ENCODE results near the gene SND1.

Gene SND1

DNA sequence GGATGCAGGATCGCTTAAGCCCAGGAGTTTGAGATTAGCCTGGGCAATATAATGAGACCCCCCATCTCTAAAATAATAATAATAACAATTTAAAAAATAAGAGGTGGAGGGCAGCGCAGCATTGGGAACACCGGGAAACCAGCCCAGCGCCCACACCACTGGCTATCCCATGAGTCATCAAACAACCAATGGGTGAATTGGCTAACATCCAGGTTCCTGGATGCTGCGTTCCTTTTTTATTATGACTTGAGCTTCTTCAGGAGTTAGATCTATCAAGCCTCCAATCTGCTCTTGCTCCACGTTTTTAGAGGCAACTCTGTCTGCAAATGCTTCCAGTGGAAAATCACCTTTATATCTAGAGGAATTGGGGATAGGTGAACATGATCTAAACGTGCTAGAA is 389.2 kb downstream of the SND1 start:
- DNase-seq (ENCODE audit: low read depth) = no peak

DNA sequence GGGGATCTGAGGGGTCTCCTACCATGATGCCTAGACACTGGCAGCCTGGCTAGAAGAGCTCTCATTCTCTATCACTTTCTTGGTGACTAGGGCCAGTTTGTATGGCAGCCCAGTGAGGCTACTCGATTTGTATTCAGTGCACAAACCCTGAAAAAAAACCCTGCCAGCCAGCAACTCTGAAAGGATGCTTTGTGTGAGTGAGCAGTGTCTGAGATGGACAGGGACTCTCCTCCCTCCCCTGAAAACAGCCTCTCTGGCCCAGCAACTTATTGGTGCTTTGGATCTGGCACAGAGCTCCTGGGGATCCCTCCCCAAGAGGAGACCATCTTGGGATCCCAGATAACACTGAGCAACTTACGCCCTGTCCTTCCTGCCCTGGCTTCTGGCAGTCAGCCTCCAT is 390.0 kb downstream of the SND1 start:
- DNase-seq (ENCODE audit: low read depth) = no peak

DNA sequence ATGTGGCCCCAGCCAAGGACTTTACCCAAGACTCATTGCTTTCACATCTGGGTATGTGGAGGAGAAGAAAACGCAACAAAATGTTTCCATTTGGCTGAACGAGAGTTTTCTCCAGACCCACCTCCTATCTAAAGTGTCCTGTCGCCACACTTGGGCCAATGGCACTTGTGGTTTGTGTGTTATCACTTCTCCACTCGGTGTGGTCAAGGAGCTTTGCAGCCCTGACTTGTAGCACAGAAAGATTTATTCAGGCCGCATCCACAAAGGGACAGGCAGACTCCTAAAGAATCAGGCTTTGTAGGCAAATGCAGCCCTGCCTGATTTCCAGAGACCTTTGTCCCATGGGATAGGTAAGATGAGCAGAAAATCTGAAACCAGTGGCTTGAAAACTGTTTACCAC is 392.1 kb downstream of the SND1 start:
- no peak for DNase-seq (ENCODE audit: low read depth)

DNA sequence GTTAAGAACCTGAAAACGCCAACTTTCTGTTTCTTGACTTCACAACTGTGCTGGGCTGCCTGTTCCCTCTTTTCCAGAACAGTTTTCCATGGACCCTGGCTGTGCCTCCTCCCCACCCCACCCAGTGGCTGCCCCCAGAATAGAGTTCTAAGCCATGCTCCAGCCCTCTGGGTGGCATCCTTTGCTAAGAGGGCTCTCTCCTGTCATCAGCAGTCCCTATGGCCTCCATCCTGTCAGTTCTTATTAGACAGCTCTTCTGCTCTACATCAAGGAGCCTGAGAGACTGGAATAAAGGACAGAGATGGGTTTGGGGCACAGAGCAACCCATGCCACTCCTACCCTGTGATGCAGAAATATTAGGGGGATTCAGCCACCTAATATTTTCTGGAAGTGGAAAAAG is 393.2 kb downstream of the SND1 start:
- DNase-seq (ENCODE audit: low read depth) = no peak

DNA sequence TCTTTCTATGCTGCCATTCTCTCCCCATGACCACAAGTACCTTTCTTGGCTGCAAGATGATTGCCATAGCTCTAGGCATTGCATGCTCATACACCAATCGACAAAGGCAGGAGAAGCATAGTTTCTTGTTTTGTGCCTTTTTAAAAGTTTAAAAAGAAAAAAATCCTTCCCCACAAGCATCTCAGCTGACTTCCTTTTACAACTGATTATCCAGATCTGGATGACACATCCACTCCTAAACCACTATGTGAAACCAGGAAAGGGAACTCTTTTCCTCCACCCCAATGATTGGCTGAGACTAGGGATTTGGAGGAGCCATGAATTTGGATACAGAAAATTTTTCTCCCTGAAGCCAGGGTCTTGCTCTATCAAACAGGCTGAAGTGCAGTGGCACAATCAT is 393.8 kb downstream of the SND1 start:
- no peak for DNase-seq (ENCODE audit: low read depth)

DNA sequence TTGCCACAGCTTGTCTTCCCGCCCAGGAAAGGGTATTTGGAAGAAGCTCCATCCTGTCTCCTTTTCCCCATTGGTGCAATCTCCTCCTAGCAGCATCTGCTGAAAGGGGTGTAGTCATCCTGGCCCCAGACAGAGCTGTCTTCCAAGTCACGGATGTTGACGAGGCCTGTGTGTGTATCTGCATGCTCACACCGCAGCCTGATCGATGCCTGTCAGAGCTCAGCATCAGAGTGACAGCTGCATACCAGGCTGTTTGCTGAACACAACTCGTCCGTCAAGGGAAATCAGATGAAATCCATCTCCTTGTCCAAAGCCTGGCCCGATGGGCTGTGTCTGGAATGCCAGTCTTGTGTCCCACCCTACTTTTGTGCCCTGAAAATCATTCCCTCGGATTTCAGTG is 400.4 kb downstream of the SND1 start:
- no peak for DNase-seq (ENCODE audit: low read depth)

DNA sequence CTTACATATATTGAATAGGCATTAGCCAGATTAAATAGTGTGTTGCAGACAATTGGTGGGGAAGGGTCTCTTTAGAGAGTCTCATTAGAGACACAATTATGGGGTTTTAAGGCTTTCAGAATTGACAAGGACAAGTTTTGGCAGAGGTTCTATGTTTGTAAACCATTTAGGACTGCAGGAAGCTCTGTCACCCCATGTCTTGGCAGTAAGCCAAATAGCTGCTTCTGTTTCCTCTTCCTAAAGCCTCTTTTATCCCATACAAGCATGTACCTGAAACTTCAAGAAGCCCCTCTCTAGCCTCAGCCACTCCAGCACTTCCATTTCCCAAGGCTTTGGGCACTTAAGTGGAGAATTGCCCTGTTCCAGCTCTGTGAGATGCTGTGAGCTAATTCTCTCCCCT is 401.0 kb downstream of the SND1 start:
- DNase-seq (ENCODE audit: low read depth) = no peak

DNA sequence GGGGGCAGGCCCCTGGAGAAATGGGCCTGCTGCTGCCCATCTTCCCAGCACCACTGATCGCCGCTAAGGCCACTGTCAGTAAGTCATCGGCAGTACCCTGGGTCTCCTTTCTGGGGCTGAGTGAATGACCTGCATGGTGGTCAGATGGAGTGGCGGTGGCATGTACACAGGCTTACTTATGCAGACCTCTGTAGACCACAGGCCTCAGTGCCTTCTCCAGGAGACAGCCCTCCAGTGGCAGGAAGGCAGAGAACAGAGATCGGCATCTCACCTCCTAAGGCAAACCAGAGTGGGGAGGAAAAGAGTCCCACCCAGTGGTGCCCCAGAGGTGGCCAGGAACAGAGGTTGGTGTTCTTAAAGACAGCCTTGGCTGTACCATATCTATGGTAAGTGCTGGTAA is 402.0 kb downstream of the SND1 start:
- DNase-seq (ENCODE audit: low read depth) = no peak

DNA sequence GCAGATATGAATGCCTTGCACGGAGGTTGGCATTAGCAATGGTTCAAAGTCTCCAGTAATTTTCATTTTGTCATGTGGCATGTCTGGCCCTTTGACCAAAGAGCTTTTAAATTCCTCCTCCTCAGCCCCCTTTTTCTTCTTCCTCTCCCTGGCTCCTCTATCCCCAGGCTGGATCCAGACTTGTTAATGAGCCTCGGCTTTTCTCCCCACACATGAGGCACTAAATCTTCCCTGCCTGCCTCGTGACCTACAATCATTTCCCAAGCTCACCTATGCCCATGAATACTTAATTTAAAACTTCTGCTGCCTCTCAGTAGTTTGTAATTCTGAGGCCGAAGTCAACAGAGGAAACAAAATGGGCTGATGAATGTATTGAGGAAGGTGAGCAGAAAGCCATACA is 402.5 kb downstream of the SND1 start:
- no peak for DNase-seq (ENCODE audit: low read depth)

DNA sequence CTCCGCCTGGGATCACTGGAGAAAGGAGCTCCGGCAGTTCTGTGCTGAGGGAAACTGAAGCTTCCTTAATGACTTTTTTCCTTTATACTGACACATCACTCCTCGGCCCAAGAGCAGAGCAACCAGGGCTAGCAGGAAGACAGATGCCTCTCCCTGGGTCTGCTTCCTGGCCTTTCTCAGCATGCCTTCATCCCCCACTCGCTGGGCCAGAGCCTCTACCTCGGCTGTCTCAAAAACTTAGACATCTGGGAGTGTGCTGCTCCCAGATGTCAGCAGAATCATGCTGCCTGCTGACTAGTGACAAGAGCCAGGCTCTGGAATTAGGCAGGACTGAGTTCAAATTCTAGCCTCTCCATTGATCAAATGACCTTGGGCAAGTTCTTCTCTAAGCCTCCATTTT is 403.6 kb downstream of the SND1 start:
- DNase-seq (ENCODE audit: low read depth) = no peak

DNA sequence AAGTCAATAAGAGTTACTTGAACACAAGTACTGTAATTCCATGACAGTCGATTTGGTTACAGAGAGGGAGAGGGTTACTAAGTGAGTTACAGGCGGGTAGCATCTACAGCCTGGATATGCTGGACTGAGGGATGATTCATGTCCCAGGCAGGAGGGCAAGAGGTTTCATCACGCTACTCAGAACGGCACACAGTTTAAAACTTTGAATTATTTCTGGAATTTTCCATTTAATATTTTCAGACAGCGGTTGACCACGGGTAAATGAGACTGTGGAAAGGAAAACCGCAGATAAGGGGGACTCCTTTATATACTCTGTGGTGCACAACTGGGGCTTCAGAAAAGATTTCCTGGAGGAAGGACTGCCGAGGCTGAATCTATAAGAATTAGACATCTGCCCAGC is 404.9 kb downstream of the SND1 start:
- DNase-seq (ENCODE audit: low read depth) = no peak

DNA sequence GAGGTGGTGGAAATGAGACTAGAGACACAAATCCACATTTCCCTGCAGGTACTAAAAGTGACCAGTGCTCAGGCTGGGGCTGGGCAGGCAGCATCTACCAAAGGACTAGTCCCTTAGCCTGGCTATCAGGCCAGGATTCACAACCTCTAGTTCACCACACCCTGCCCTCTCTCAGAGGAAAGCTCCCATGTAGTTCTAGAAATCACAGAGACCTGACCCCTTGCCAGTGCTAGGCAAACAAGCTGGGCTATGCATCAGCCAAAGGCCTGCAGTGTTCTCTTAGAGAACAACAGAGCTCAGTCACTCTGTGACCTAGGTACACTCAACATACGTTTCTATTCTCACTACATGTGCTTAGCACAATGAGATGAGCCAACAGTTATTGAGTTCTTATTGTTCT is 405.9 kb downstream of the SND1 start:
- no peak for DNase-seq (ENCODE audit: low read depth)

DNA sequence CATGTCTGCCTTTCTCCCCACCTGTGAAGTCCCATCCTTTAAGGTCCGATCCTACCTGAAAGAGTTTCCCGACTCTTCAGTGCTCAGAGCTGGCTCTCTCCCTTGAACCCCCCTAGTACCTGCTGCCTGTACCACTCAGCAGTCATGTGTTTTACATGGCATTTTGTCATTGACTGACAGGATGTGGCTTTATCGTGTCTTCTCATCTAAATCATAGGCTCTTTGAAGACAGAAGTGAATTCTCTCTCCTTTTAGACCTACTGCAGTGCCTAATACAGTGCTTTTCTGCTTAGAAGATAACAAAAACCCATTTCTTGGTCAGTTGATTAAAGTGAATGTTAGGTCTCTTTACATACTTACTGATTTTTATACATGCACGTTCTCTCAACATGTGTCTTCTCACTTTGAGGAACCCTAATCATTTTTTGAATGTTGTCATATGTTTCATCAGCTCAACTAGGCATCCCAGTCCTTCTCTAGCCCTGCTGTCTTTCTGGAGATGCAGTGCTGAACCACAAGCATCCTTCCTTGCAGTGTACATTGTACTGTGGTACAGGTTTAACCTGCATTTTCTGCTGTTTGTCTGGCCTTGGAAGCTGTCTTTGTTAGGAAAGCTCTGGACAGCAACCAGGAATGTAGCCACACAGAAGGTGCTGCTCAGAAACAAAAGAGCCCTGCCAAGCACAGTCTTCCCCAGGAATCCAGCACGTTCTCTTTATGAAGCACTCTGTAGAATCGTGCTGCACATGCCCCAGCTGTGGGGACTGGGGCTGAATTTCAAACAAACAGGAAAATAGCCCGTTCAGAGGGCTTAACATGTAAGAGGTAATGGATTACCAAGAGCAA is 407.4 kb downstream of the SND1 start:
- no peak for DNase-seq (ENCODE audit: low read depth)

DNA sequence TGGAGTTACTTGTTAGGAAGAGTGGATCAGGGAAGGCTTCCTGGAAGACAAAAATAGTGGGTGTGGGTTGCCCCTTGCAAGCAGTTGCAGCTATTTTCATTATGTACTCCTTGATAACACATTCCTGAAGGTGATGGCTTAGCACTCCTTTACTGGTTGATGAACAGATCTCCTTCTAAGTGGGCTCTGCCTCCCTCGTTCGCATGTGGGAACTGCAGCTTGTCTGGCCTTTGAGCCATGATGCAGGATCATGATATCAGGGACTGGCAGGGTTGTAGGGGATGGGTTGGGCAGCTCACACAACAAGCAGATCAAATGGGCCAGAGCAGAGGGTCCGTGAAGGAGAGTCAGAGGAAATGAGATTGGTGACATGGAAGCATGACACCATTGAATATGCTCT is 408.0 kb downstream of the SND1 start:
- no peak for DNase-seq (ENCODE audit: low read depth)

DNA sequence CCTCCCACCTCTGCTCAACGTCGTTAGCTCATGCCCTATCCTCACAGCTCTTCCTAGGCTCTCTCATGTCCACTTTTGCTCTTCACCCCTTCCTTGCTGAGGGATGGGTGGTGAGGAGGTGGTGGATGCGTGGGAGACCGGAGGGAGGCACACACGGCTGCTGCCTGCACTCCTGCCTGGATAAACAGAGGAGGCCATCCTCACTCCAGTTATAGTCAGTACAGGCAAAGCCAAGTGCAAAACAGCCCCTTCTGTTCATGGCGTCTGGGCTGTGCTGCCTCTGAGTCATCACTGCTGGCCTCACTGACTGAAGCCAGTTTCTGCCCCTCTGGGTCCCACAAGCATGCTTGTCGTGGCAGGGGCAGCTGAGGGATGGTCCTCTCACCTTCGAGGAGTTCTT is 411.1 kb downstream of the SND1 start:
- DNase-seq (ENCODE audit: low read depth) = no peak

DNA sequence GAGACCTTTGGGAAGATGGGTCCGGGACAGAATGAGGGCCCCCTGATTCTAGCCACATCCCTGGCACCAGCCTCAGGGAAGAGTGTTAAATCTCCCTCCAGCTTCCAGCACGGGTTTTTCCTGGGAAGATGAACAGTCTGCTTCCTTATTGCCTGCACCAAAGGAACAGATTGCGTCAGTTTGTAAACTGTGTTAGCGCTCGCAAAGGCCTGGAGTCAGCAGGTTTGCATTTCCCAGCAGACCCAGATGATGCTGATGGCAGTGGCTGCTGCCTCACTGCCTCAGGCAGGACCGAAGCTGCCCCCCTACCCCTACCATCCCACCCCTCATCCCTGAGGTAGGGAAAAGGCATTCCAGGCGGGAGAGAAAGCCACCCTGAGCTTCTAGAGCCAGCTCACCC is 413.9 kb downstream of the SND1 start:
- DNase-seq (ENCODE audit: low read depth) = no peak

DNA sequence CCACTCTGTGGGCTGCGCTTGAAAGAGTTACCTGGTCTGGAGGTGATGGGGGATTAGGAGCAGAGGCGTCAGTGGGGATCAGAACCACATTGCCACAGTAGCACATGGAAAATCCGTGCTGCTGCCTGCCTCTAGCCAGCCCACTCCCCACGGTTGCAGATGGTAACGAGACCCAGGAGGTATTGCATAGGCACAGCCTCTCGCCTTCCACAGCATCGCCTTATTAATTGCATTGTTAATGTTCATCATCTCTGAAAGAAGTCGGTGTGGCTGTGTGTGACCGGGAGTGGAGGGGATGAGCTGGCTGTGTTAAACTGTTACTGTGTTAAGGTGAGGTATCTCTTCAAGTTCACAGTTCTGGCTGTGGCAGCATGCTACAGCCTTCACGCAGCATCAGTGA is 414.4 kb downstream of the SND1 start:
- DNase-seq (ENCODE audit: low read depth) = no peak

DNA sequence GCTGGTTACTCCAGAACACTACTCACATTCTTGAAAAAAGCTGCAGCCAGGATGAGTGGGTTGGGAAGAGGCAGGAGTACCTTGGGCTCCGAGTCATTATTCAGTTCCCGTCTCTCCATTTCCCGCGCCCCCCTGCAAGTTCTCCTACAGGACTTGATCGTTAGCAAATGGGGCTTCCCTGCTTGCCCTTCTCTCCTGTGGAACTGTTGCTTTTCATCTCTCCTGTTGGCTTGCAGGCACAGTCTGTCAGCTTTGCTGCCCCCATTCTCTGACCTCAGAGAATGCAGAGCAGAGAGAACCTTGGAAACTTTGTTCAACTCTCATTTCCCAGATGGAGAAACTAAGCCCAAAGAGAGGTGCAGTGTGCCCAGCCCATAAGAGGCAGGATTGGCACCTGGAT is 414.9 kb downstream of the SND1 start:
- DNase-seq (ENCODE audit: low read depth) = no peak

DNA sequence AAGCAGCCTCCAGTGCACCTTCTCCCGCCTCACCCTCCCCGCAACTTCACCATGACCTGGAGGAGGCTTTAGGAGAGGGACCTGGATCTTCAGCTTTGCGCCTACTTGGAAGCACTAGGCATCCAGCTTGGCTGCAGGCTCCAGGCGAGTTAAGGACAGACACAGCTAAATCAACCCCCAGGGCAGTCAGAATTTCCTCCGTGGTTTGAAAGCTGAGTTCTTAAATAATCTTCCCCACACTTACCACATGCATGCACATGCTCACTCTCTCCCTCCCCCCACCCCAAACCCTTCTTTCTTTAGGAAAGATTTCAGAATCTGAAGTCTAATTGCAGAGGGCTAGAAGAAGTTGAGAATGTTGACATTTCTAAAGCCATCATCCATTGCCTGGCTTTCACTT is 416.0 kb downstream of the SND1 start:
- no peak for DNase-seq (ENCODE audit: low read depth)

DNA sequence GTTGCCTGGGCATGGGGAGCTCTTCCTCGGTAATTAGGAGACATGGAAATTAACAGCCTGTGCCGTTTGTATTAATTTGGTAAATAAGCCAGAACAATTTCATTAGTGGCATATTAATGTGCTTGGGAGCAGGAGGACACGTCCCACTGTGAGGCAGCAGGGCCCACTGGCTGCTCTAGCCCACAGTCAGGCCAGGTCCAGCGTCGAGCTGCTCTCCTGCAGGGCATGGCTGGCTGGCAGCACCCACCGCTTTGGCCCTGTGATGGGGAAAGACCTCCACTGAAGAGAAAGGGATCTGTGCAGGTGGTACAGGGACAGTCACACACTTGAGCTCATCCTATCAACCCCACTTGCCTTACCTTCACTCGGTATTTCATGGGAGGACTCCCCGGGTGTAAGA is 416.8 kb downstream of the SND1 start:
- no peak for DNase-seq (ENCODE audit: low read depth)

DNA sequence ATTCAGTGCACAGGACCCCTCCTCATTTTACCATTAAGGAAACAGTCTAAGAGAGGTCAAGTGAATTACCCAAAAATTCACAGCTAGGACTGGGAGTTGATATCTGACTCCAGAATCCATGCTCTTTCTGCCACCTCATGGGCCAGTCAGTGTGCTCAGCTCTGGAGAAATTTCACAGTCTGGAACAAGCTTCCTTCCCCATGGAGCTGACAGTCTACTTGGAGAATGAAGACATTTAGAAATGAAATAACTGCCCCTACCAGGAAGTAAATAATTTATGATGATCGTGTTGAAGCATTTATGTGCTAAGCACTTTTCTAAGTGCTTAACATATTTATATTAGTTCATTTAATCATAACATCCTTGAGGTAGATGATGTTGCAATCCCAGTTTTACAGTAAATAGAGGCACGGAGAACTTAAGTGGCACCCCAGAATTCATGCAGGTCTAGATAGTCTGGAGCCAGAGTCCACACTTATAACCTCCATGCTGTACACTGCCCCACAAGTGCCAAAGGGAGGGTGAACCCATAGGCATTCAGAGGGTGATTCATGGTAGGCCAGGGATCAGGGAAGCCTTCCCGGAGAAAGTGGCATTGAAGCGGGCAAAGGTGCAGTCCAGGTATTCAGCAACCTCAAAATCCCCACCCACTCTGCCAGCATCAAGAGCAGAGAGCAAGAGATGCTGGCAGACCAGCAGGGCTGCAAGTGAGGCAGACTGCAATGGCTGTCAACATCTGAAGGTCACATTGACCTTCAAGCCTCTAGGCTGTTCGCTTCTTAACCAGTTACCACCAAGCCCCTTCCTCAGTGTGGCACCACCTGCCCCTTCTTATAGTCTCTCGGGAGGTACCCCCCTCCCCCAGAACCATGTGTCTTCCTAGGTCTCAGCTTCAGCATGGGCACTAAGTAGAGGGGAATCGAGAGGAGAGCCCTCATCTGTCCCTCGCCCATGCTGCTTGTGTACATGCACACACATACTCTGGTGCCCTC is 417.7 kb downstream of the SND1 start:
- DNase-seq (ENCODE audit: low read depth) = no peak

DNA sequence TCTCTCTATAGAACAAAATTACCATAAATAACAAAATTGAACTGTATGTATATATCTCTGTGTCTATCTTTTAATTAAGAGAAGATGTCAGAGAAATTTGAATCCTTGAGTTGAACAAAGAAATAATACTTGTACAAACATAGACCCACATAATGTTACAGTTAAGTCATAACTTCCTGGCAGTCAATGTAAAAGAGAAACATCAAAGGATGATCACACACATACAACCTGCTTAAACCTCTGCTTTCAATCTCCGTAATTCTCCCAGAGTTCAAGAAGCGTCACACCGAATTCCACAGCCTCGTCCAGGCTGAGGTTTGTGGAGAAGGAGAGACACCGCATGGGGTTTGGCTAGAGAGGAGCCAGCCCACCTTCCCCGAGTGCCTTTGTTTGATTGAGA is 419.4 kb downstream of the SND1 start:
- no peak for DNase-seq (ENCODE audit: low read depth)

DNA sequence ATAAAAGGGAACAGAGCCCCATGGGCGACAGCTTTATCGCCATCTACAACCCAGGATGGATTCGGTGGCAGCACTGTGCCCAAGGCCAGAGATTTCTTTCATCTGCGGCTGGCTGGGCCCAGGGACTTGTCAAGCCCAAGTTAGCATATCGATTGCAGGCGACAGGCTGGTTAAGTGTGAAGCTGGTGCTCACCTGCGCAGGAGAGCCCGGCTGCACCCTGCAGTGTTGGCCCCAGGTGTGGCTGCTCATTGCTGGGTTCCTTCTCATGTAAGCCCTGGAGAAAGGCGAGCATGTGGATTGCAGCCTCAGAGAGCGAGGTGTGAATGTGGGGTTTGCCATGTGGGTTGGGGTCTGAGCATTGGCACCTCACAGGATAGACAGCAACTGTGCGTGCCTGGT is 419.8 kb downstream of the SND1 start:
- DNase-seq (ENCODE audit: low read depth) = no peak

All from stimulated activated CD8-positive, alpha-beta memory T cell treated with anti-CD3 and anti-CD28 coated beads, Interleukin-12 subunit alpha, Interleukin-12 subunit beta, amount 100 ng/mL, for 1 hour (primary cell).